HL-60 (cell line): ENCODE results near the gene ATP13A3.

Source experiments
- DNase-seq, 2 experiments: peaks; one replicate each; pipeline ENCODE4 v3.0.0-alpha.2; 2010 to 2020; ENCODE audit warnings: low read depth in 1 of 2, low spot score in 1 of 2
- H3K27ac ChIP-seq: fragments of 250-450 bp; sonication (Bioruptor Pico); replicated peaks from 2 replicates; pipeline ENCODE4 v1.5.1; 2020; ENCODE audit warnings: mild to moderate bottlenecking, moderate library complexity
- H3K27me3 ChIP-seq: fragments of 250-450 bp; sonication (Bioruptor Pico); 2 replicates; pipeline ENCODE4 v1.5.1; 2021; ENCODE audit warnings: mild to moderate bottlenecking, moderate library complexity; ENCODE audit not compliant: insufficient read depth, poor library complexity, severe bottlenecking
- H3K4me3 ChIP-seq: replicated peaks from 2 replicates; pipeline ENCODE4 v1.5.1; 2011; ENCODE audit warnings: mild to moderate bottlenecking, control low read depth, low read length; ENCODE audit not compliant: insufficient read depth
- CTCF ChIP-seq: IDR thresholded peaks from one replicate; pipeline ENCODE4 v1.5.1; 2011; ENCODE audit warnings: low read length, control low read depth, inconsistent platforms; ENCODE audit not compliant: insufficient read depth
- GABPA ChIP-seq: IDR thresholded peaks from 2 replicates; pipeline ENCODE4 v1.6.1; 2012; ENCODE audit warnings: low read depth
- POLR2AphosphoS5 ChIP-seq: IDR thresholded peaks from 2 replicates; pipeline ENCODE4 v1.6.1; 2012; ENCODE audit warnings: low read depth
- SPI1 ChIP-seq: IDR thresholded peaks from 2 replicates; pipeline ENCODE4 v1.6.1; 2012; ENCODE audit warnings: low read depth, mild to moderate bottlenecking, borderline replicate concordance
- TF ChIP-seq, protein P1 (sequence below): IDR thresholded peaks from 2 replicates; pipeline ENCODE4 v1.6.1; 2012; ENCODE audit warnings: low read depth; ENCODE audit not compliant: insufficient replicate concordance

ATP13A3 gene

GRCh38 chr3:194395778-194396538, 90.8 kb downstream of the ATP13A3 start:
- 0 out of 2 replicates have a peak overlapping the region, but pooled peaks have one; percentile 18 for H3K4me3 ChIP-seq
- no peak overlapping the region for H3K27ac ChIP-seq
- DNase-seq: peak; percentile 22 to 68
- H3K27me3 ChIP-seq: peaks cover 30% of the 10 kb centered on the region
- no peak for TF ChIP-seq CTCF
- no peak for TF ChIP-seq POLR2AphosphoS5
- TF ChIP-seq, protein P1, sequence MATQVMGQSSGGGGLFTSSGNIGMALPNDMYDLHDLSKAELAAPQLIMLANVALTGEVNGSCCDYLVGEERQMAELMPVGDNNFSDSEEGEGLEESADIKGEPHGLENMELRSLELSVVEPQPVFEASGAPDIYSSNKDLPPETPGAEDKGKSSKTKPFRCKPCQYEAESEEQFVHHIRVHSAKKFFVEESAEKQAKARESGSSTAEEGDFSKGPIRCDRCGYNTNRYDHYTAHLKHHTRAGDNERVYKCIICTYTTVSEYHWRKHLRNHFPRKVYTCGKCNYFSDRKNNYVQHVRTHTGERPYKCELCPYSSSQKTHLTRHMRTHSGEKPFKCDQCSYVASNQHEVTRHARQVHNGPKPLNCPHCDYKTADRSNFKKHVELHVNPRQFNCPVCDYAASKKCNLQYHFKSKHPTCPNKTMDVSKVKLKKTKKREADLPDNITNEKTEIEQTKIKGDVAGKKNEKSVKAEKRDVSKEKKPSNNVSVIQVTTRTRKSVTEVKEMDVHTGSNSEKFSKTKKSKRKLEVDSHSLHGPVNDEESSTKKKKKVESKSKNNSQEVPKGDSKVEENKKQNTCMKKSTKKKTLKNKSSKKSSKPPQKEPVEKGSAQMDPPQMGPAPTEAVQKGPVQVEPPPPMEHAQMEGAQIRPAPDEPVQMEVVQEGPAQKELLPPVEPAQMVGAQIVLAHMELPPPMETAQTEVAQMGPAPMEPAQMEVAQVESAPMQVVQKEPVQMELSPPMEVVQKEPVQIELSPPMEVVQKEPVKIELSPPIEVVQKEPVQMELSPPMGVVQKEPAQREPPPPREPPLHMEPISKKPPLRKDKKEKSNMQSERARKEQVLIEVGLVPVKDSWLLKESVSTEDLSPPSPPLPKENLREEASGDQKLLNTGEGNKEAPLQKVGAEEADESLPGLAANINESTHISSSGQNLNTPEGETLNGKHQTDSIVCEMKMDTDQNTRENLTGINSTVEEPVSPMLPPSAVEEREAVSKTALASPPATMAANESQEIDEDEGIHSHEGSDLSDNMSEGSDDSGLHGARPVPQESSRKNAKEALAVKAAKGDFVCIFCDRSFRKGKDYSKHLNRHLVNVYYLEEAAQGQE: no peak
- TF ChIP-seq SPI1: no peak
- no peak for TF ChIP-seq GABPA

GRCh38 chr3:194395212-194395611, 91.6 kb downstream of the ATP13A3 start:
- Histone ChIP-seq H3K4me3 (no peak overlapping the region), H3K27ac (no peak overlapping the region), H3K27me3 (peaks cover 30% of the 10 kb centered on the region)
- TF ChIP-seq, protein P1: no peak
- DNase-seq: no peak

DNA sequence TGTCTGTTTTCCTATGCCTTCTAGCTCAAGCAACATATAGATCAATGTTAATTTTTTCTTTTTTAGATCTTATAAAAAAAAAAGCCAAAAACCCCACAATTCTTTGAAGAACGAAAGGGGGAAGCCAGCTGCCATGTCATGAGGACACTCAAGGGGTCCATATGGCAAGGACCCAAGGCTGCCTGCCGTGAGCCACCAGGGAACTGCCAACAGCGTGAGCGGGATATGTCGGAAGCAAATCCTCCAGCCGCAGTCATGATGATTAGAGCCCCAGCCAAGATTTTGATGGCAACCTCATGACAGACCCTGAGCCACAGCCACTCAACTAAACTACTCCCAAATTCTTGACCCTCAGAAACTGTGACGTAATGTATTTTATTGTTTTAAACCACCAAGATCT, 94.2 kb downstream of the ATP13A3 start:
- Histone ChIP-seq H3K27ac (no peak overlapping the region), H3K4me3 (no peak overlapping the region), H3K27me3 (peaks cover 16% of the 10 kb centered on the region)
- TF ChIP-seq GABPA: no peak
- no peak for TF ChIP-seq SPI1
- TF ChIP-seq, protein P1: no peak
- no peak for TF ChIP-seq CTCF
- TF ChIP-seq POLR2AphosphoS5: no peak
- DNase-seq: no peak
